Cardiac muscle cell (in vitro differentiated cells and primary cell): ENCODE data around the gene ALKBH1. TPM values are rescaled to one million over a fixed set of nuclear protein-coding genes. Genes with fewer than 3 reads are reported as not detected.

ENCODE experiments used
- DNase-seq, 2 donors: peaks; one replicate each; pipeline versions ENCODE4 v3.0.0 to v3.0.0-alpha.2; 2010 to 2017; ENCODE audit warnings: low read depth in 1 of 2, low spot score in 1 of 2
- H3K27ac ChIP-seq: fragments of 200-600 bp; sonication (generic); 2 replicates; pipeline ENCODE4 v1.5.1; 2016
- H3K27me3 ChIP-seq: fragments of 200-600 bp; sonication (generic); 2 replicates; pipeline ENCODE4 v1.6.0; 2016; ENCODE audit warnings: control low read depth
- H3K36me3 ChIP-seq: fragments of 200-600 bp; sonication (generic); 2 replicates; pipeline ENCODE4 v1.5.1; 2016; ENCODE audit warnings: control low read depth
- H3K4me1 ChIP-seq: fragments of 200-600 bp; sonication (generic); 2 replicates; pipeline ENCODE4 v1.8.1; 2017; ENCODE audit warnings: low read depth, mild to moderate bottlenecking, mixed run types
- H3K4me3 ChIP-seq: fragments of 200-600 bp; sonication (generic); 2 replicates; pipeline ENCODE4 v1.5.1; 2016; ENCODE audit warnings: mild to moderate bottlenecking
- H3K9me3 ChIP-seq: fragments of 200-600 bp; sonication (generic); 2 replicates; pipeline ENCODE4 v1.5.1; 2017; ENCODE audit warnings: low read depth, mild to moderate bottlenecking, control low read depth
- CTCF ChIP-seq: IDR thresholded peaks from 2 replicates; pipeline ENCODE4 v1.5.1; 2012; ENCODE audit warnings: low read depth, mild to moderate bottlenecking, low read length
- polyA plus RNA-seq: library from polyadenylated mRNA; unstranded; fragments of >200 nt; fragmentation: Nextera tagmentation; extraction: Ambion mirVana; gene quantifications from 2 replicates; pipeline ENCODE4 v1.2.1, GENCODE V29; 2016
- total RNA-seq: library from RNA; depleted of rRNA; stranded (reverse); fragments of >200 nt; gene quantifications from 2 replicates; pipeline ENCODE4 v1.2.3, GENCODE V29; 2016

Gene ALKBH1
- total and polyA plus RNA-seq, 2 experiments from 2014 or later: 8.6 to 14.5 TPM

GRCh38 chr14:77741438-77741837 is 33.6 kb upstream of the ALKBH1 start:
- Histone ChIP-seq H3K4me3 (no peak overlapping the region), H3K27me3 (no peaks in the 10 kb centered on the region), H3K36me3 (peaks cover 34% of the 10 kb centered on the region), H3K27ac (no peak overlapping the region), H3K4me1 (no peaks in the 10 kb centered on the region), H3K9me3 (no peaks in the 10 kb centered on the region)
- no peak for DNase-seq
- no peak for TF ChIP-seq CTCF

- Histone ChIP-seq H3K4me1 (no peaks in the 10 kb centered on the region), H3K27me3 (no peaks in the 10 kb centered on the region), H3K27ac (no peak overlapping the region), H3K9me3 (no peaks in the 10 kb centered on the region), H3K36me3 (peaks cover 55% of the 10 kb centered on the region), H3K4me3 (no peak overlapping the region)
- peak in 1 of 2 donors; percentile 56 for DNase-seq
- TF ChIP-seq CTCF: no peak
These were observed 30.9 kb upstream of the ALKBH1 start for GRCh38 chr14:77738559-77739250.

GRCh38 chr14:77730976-77731497 is 23.2 kb upstream of the ALKBH1 start:
- TF ChIP-seq CTCF: no peak
- Histone ChIP-seq H3K4me3 (no peak overlapping the region), H3K9me3 (no peaks in the 10 kb centered on the region), H3K4me1 (no peaks in the 10 kb centered on the region), H3K36me3 (peaks cover 85% of the 10 kb centered on the region), H3K27me3 (no peaks in the 10 kb centered on the region), H3K27ac (no peak overlapping the region)
- DNase-seq: no peak

GRCh38 chr14:77722301-77722700 is 14.5 kb upstream of the ALKBH1 start:
- H3K36me3 ChIP-seq: peaks cover 79% of the 10 kb centered on the region
- no peak for TF ChIP-seq CTCF
- no peak overlapping the region for H3K27ac ChIP-seq
- no peak for DNase-seq
- no peaks in the 10 kb centered on the region for H3K9me3 ChIP-seq
- no peak overlapping the region for H3K4me3 ChIP-seq
- no peaks in the 10 kb centered on the region for H3K27me3 ChIP-seq
- H3K4me1 ChIP-seq: no peaks in the 10 kb centered on the region

- Histone ChIP-seq H3K27me3 (no peaks in the 10 kb centered on the region), H3K9me3 (no peaks in the 10 kb centered on the region), H3K4me1 (no peaks in the 10 kb centered on the region), H3K4me3 (no peak overlapping the region), H3K27ac (no peak overlapping the region), H3K36me3 (peaks cover 79% of the 10 kb centered on the region)
- TF ChIP-seq CTCF: no peak
- no peak for DNase-seq
These were observed 13.6 kb upstream of the ALKBH1 start for GRCh38 chr14:77721437-77721836.
